Glutamatergic neuron (in vitro differentiated cells): Measurements from ENCODE around the gene PACRG. TPM values are rescaled to one million over a fixed set of nuclear protein-coding genes. Genes with fewer than 3 reads are reported as not detected.
"Not testable (repeated sequence)": the region's sequence is repeated elsewhere in the genome, so short reads cannot be mapped to it uniquely, and the experiment has no call there.

Source experiments
- DNase-seq: peaks from one replicate; pipeline ENCODE4 v3.0.0; 2022
- H3K27ac Mint-ChIP-seq: one replicate; pipeline ENCODE4 v1.8.0; 2020; ENCODE audit warnings: mild to moderate bottlenecking, mixed read lengths, inconsistent platforms; ENCODE audit not compliant: unreplicated experiment
- H3K27me3 Mint-ChIP-seq: one replicate; pipeline ENCODE4 v1.8.0; 2020; ENCODE audit warnings: mild to moderate bottlenecking, moderate library complexity, mixed read lengths, inconsistent platforms; ENCODE audit not compliant: unreplicated experiment
- H3K36me3 Mint-ChIP-seq: one replicate; pipeline ENCODE4 v1.8.0; 2020; ENCODE audit warnings: mild to moderate bottlenecking, mixed read lengths, inconsistent platforms; ENCODE audit not compliant: unreplicated experiment
- H3K4me1 Mint-ChIP-seq: one replicate; pipeline ENCODE4 v1.8.0; 2020; ENCODE audit warnings: mild to moderate bottlenecking, low read depth, mixed read lengths, inconsistent platforms; ENCODE audit not compliant: unreplicated experiment
- H3K4me3 Mint-ChIP-seq: one replicate; pipeline ENCODE4 v1.8.0; 2020; ENCODE audit warnings: mild to moderate bottlenecking, mixed read lengths, inconsistent platforms; ENCODE audit not compliant: unreplicated experiment
- H3K9me3 Mint-ChIP-seq: one replicate; pipeline ENCODE4 v1.8.0; 2020; ENCODE audit warnings: mild to moderate bottlenecking, moderate library complexity, mixed read lengths, inconsistent platforms; ENCODE audit not compliant: unreplicated experiment
- CTCF ChIP-seq: fragments of 200-600 bp; sonication (generic); IDR thresholded peaks from one replicate; pipeline ENCODE4 v1.5.0; 2021; ENCODE audit not compliant: partially characterized antibody, unreplicated experiment
- total RNA-seq: library from RNA; stranded (reverse); fragmentation: NEBNext Ultra II Directional; extraction: Animal tissue kit (Norgen Biotek cat#: 25700); gene quantifications from one replicate; pipeline ENCODE4 v1.2.1, GENCODE V29; 2021; ENCODE audit not compliant: unreplicated experiment

The PACRG gene
- total RNA-seq, 1 donor from 2014 or later, result not detected

DNA sequence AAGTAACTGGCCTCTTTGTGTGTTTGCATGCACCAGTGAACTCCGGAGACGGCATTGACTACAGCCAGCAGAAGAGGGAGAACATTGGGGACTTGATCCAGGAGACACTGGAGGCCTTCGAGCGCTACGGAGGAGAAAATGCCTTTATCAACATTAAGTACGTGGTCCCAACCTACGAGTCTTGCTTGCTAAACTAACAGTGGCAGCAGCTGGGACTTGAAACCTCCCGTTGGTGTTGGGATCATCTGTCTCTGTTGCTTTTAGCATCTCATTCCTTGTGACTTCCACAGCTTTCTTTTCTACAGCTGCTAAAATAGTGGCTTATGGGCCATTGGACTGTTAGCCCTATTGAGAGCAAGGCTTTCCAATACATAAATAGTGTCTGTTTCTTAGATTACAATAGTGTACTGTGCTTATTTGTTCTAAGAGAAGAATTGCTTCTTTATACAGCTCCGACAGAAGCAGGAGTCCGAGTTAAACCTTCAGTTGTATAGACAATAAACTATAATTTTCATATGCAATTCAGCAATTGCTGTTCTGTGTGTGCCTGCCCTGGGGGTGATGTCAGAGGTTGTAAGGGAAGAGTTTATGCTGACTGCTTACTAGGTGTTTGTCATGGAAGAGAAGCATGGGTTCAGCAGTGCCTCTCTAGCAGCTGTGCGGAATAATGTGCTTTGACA lies 587.2 kb downstream of the PACRG start:
- DNase-seq, result no peak
- peaks cover 3% of the 10 kb centered on the region for H3K27me3 Mint-ChIP-seq
- no peak overlapping the region for H3K27ac Mint-ChIP-seq
- no peak overlapping the region for H3K4me3 Mint-ChIP-seq
- H3K4me1 Mint-ChIP-seq, result peaks cover 8% of the 10 kb centered on the region
- TF ChIP-seq CTCF, result no peak
- no peaks in the 10 kb centered on the region for H3K36me3 Mint-ChIP-seq
- H3K9me3 Mint-ChIP-seq, result no peaks in the 10 kb centered on the region

- not testable (repeated sequence) for H3K36me3 Mint-ChIP-seq, DNase-seq, H3K27me3 Mint-ChIP-seq, H3K9me3 Mint-ChIP-seq, H3K4me3 Mint-ChIP-seq, H3K4me1 Mint-ChIP-seq, H3K27ac Mint-ChIP-seq
Measured at GRCh38 chr6:163316866-163317495, 589.2 kb downstream of the PACRG start.

GRCh38 chr6:163318071-163318786 lies 590.5 kb downstream of the PACRG start:
- Mint-ChIP-seq H3K36me3 (no peaks in the 10 kb centered on the region), H3K4me1 (peaks cover 8% of the 10 kb centered on the region), H3K27me3 (peaks cover 4% of the 10 kb centered on the region), H3K9me3 (no peaks in the 10 kb centered on the region), H3K4me3 (no peak overlapping the region), H3K27ac (no peak overlapping the region)
- DNase-seq, result no peak
- TF ChIP-seq CTCF, result no peak

GRCh38 chr6:163319609-163320366 lies 592.0 kb downstream of the PACRG start:
- TF ChIP-seq CTCF, result no peak
- H3K9me3 Mint-ChIP-seq, result no peaks in the 10 kb centered on the region
- H3K27me3 Mint-ChIP-seq, result peaks cover 4% of the 10 kb centered on the region
- no peak for DNase-seq
- H3K27ac Mint-ChIP-seq, result no peak overlapping the region
- H3K4me1 Mint-ChIP-seq, result peaks cover 5% of the 10 kb centered on the region
- no peaks in the 10 kb centered on the region for H3K36me3 Mint-ChIP-seq
- no peak overlapping the region for H3K4me3 Mint-ChIP-seq

- Mint-ChIP-seq H3K4me1 (peaks cover under 1% of the 10 kb centered on the region), H3K4me3 (no peak overlapping the region), H3K36me3 (no peaks in the 10 kb centered on the region), H3K27ac (no peak overlapping the region), H3K9me3 (no peaks in the 10 kb centered on the region), H3K27me3 (peaks cover 4% of the 10 kb centered on the region)
- no peak for TF ChIP-seq CTCF
- no peak for DNase-seq
Measured at GRCh38 chr6:163320402-163320801, 592.6 kb downstream of the PACRG start.
